Left lung (tissue), 10 donors: Measurements from ENCODE around the gene LAMA2. TPM values are rescaled to one million over a fixed set of nuclear protein-coding genes. Genes with fewer than 3 reads are reported as not detected.

Experiments
- ATAC-seq: fragments of 200-7000 bp; cut with Tn5 transposase; one replicate; pipeline ENCODE4 v1.9.1; 2020; ENCODE audit warnings: moderate library complexity
- DNase-seq, 4 donors: peaks; one replicate each; pipeline ENCODE4 v3.0.0-alpha.2; 2013 to 2020
- H3K27ac ChIP-seq, 2 donors: fragments of 200-600 bp; sonication (generic) in 1 of 2; one replicate each; pipeline versions ENCODE4 v1.5.0 to v1.8.0; 2020 to 2021
- H3K27me3 ChIP-seq, 2 donors: fragments of 200-600 bp; sonication (generic) in 1 of 2; one replicate each; pipeline versions ENCODE4 v1.5.0 to v1.8.0; 2020 to 2021
- H3K36me3 ChIP-seq, 2 donors: fragments of 200-600 bp; sonication (generic) in 1 of 2; one replicate each; pipeline versions ENCODE4 v1.5.0 to v1.8.0; 2020 to 2021
- H3K4me1 ChIP-seq, 2 donors: fragments of 200-600 bp; one replicate each; pipeline ENCODE4 v1.8.0; 2021
- H3K4me3 ChIP-seq, 2 donors: fragments of 200-600 bp; sonication (generic) in 1 of 2; one replicate each; pipeline versions ENCODE4 v1.5.0 to v1.8.0; 2020 to 2021; ENCODE audit warnings: mild to moderate bottlenecking in 1 of 2
- H3K9me3 ChIP-seq, 2 donors: fragments of 200-600 bp; sonication (generic) in 1 of 2; one replicate each; pipeline versions ENCODE4 v1.5.0 to v1.8.0; 2020 to 2021
- intact Hi-C, 2 donors: fragments of 100-400 bp; cut with DNase I; formaldehyde crosslinking; loops; one replicate each; pipeline versions ENCODE4 v1.11.2 to v1.14.2; 2022
- polyA plus RNA-seq, 6 donors: library from polyadenylated mRNA; unstranded; fragments of 120-200 nt; gene quantifications; one replicate each; pipeline ENCODE4 v1.2.1, GENCODE V29; 2013; ENCODE audit not compliant: insufficient read length in 6 of 6
- total RNA-seq, 2 donors: library from RNA; stranded (reverse); fragmentation: NEBNext Ultra II Directional; extraction: Animal tissue kit (Norgen Biotek cat#: 25700); gene quantifications; one replicate each; pipeline ENCODE4 v1.2.1, GENCODE V29; 2021
- TF ChIP-seq, protein P1 (sequence below), 2 donors: fragments of 200-600 bp; sonication (generic) in 1 of 2; IDR thresholded peaks; one replicate each; pipeline versions ENCODE4 v1.5.0 to v1.8.0; 2021; ENCODE audit warnings: antibody characterized with exemption in 2 of 2
- donor health status: DM: no; HTN: yes; CAD: no.
- donor health status: DM: no; HTN: no; CAD: no.

Gene LAMA2
- total and polyA plus RNA-seq, 8 donors: 32.7 to 91.7 (median 64.7) TPM

DNA sequence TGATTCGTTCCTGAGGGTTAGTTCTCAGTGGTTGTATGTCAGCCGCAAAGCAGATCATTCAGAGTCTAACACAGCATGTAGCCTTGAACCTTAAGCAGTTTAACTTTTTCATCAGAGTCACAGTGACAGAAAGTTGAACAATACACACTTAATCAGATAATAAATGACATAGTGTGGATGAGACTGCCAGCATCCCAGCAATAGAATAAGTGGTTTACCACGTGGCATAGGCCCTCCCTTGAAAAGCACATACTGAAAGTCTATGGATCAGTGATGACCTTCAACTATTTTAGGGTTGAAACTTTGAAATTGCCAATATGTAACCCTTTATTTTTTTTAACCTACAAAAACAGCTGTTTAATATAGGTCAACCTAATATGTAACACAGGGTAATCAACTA is 561.7 kb downstream of the LAMA2 start:
- Histone ChIP-seq H3K9me3 (no peaks in the 10 kb centered on the region), H3K4me1 (no peaks in the 10 kb centered on the region), H3K27ac (no peak overlapping the region), H3K27me3 (no peaks in the 10 kb centered on the region), H3K36me3 (no peaks in the 10 kb centered on the region), H3K4me3 (no peak overlapping the region)
- DNase-seq: no peak
- intact Hi-C loops: no loop called here
- ATAC-seq: no peak
- TF ChIP-seq, protein P1, sequence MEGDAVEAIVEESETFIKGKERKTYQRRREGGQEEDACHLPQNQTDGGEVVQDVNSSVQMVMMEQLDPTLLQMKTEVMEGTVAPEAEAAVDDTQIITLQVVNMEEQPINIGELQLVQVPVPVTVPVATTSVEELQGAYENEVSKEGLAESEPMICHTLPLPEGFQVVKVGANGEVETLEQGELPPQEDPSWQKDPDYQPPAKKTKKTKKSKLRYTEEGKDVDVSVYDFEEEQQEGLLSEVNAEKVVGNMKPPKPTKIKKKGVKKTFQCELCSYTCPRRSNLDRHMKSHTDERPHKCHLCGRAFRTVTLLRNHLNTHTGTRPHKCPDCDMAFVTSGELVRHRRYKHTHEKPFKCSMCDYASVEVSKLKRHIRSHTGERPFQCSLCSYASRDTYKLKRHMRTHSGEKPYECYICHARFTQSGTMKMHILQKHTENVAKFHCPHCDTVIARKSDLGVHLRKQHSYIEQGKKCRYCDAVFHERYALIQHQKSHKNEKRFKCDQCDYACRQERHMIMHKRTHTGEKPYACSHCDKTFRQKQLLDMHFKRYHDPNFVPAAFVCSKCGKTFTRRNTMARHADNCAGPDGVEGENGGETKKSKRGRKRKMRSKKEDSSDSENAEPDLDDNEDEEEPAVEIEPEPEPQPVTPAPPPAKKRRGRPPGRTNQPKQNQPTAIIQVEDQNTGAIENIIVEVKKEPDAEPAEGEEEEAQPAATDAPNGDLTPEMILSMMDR (IDR thresholded peaks at IDR 0.05): no peak

DNA sequence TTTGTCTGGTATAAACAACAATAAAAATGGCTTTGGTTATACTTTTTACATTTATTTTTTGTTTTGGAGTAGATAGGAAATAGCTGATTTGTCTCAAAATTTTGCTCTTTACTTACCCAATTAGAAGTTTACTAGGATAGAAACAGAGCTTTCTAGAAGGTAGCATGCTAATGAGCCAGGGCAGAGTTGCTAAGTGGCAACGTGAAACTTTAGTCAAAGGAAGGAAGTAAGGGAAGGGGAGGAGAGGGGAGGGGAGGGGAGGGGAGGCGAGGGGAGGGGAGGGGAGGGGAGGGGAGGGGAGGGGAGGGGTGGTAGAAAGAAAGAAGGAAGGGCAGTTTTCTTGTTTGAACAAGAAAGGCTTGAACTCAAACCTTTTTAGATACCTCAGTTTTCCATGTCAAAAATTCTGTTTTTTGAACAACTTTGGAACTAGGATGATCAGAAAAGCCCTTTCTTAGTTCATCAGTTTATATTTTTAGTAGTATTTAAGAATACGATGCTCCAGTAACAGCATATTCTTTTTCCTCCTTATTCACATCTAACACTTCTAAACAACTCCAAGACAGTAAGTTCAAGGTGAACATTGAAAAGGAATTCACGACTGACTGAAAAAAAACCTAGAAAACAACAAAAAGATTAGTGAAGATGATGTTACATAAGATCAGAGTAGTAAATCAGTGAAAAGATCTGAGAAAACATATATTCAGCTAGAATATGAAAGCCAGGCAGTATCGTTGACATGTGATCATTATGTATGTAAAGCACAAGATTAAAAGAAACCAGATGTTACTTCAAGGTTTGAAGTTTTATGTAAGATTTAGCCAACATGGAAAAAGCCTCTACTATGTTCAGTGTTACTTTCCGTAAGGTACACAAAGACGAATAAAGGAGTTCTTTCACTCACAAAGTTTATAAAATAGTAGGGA is 563.6 kb downstream of the LAMA2 start:
- H3K36me3 ChIP-seq: no peaks in the 10 kb centered on the region
- no peak for ATAC-seq
- H3K9me3 ChIP-seq: no peaks in the 10 kb centered on the region
- no peak overlapping the region for H3K4me3 ChIP-seq
- no peaks in the 10 kb centered on the region for H3K4me1 ChIP-seq
- TF ChIP-seq, protein P1 (IDR thresholded peaks at IDR 0.05): no peak
- no peaks in the 10 kb centered on the region for H3K27me3 ChIP-seq
- intact Hi-C loops: no loop called here
- DNase-seq: no peak
- H3K27ac ChIP-seq: no peak overlapping the region

DNA sequence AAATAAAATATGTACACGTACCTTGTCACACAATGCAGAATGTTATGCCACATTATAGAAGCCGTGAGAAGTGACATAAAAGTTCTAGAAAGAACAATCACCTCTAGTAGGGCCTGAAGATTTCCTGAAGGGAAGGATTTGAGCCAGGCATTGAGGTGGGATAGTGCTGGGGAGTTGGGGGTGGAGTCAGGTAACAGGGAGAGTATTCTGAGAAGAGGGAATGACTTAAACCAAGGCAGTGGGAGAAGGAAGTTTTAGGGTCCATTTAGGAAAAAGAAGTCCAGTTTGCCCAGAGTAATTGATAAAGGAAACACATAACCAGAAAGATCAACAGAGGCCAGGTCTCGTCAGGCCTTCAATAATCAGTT is 564.2 kb downstream of the LAMA2 start:
- no peaks in the 10 kb centered on the region for H3K9me3 ChIP-seq
- no peaks in the 10 kb centered on the region for H3K36me3 ChIP-seq
- DNase-seq (no peak), ATAC-seq (no peak)
- no peaks in the 10 kb centered on the region for H3K27me3 ChIP-seq
- H3K27ac ChIP-seq: no peak overlapping the region
- H3K4me1 ChIP-seq: no peaks in the 10 kb centered on the region
- no peak overlapping the region for H3K4me3 ChIP-seq
- intact Hi-C loops: no loop called here
- TF ChIP-seq, protein P1 (IDR thresholded peaks at IDR 0.05): no peak

DNA sequence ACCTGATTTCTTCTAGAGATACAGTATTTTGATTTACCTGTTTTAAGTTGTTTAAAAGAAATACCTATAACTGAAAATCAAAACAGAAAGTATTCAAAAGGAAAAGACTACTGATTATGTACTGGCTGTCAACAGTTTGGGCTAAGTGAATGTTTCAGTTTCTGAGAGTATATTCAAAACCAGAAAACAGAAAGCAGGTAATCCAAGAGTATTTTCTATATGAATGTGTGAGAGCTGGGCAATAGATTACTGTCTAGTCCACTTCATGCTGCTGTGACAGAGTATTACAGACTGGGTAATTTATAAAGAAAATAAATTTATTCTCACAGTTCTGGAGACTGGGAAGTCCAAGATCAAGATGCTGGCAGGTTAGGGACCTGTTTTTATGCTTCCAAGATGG is 566.0 kb downstream of the LAMA2 start:
- Histone ChIP-seq H3K9me3 (no peaks in the 10 kb centered on the region), H3K4me1 (no peaks in the 10 kb centered on the region), H3K27ac (no peak overlapping the region), H3K4me3 (no peak overlapping the region), H3K36me3 (no peaks in the 10 kb centered on the region), H3K27me3 (no peaks in the 10 kb centered on the region)
- DNase-seq: no peak
- ATAC-seq: no peak
- intact Hi-C loops: no loop called here
- TF ChIP-seq, protein P1 (IDR thresholded peaks at IDR 0.05): no peak

DNA sequence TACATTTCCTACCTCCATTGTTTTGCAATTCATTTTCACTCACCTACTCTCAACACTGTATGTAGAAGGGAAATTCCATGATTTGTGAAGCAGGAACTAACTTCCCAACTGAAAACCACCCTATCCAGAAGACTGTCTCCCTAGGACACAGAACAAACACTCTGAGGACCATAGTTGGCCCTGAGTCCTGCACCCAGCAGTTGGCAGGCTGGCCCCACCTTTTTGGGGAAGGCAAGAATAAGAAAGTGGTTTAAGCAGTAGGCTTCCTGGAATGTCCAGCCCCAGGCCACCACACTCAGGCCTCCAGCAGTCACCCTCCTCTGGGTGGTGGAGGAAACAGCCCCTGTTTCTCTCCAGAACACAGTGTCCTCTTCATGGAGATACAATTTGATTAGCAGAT is 568.2 kb downstream of the LAMA2 start:
- TF ChIP-seq, protein P1 (IDR thresholded peaks at IDR 0.05): no peak
- no peak overlapping the region for H3K27ac ChIP-seq
- intact Hi-C loops: no loop called here
- no peak overlapping the region for H3K4me3 ChIP-seq
- no peaks in the 10 kb centered on the region for H3K36me3 ChIP-seq
- H3K4me1 ChIP-seq: no peaks in the 10 kb centered on the region
- no peaks in the 10 kb centered on the region for H3K9me3 ChIP-seq
- ATAC-seq (peak; percentile 62), DNase-seq (peak in 1 of 4 donors; percentile 18)
- no peaks in the 10 kb centered on the region for H3K27me3 ChIP-seq
